HFF-Myc (cell line): ENCODE measurements around the gene RNF180.

ENCODE experiments used
- DNase-seq: peaks from one replicate; pipeline ENCODE4 v3.0.0-alpha.2; 2011; ENCODE audit warnings: low read depth; ENCODE audit errors: extremely low read depth
- H3K4me3 ChIP-seq: replicated peaks from 2 replicates; pipeline ENCODE4 v1.5.1; 2011; ENCODE audit warnings: low read depth, mild to moderate bottlenecking, control low read depth, low read length
- CTCF ChIP-seq: IDR thresholded peaks from 2 replicates; pipeline ENCODE4 v1.5.1; 2012; ENCODE audit warnings: mild to moderate bottlenecking, low read depth, low read length, control low read depth; ENCODE audit errors: missing control alignments

RNF180 gene

GRCh38 chr5:64158827-64159226, 6.8 kb upstream of the RNF180 start:
- TF ChIP-seq CTCF, result no peak
- no peak overlapping the region for H3K4me3 ChIP-seq
- no peak for DNase-seq

DNA sequence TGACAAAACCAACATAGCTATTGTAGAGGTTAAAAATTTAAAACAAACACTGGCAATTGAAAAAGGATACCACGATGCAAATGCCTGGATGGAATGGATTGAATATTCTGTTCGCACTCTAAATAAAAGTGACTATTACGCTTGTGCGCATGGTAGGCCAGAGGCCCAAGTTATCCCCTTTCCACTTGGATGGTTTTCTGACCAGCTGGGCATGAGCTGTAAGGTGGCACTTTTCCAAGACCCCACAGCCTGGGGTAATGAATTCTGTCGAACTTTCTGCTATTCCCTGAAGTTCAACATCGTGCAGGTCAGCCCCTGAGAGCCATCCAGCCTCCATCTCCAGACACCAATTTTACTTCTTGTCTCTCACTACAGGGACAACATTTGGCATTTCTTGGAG, 5.4 kb upstream of the RNF180 start:
- no peak for DNase-seq
- H3K4me3 ChIP-seq, result no peak overlapping the region
- no peak for TF ChIP-seq CTCF

DNA sequence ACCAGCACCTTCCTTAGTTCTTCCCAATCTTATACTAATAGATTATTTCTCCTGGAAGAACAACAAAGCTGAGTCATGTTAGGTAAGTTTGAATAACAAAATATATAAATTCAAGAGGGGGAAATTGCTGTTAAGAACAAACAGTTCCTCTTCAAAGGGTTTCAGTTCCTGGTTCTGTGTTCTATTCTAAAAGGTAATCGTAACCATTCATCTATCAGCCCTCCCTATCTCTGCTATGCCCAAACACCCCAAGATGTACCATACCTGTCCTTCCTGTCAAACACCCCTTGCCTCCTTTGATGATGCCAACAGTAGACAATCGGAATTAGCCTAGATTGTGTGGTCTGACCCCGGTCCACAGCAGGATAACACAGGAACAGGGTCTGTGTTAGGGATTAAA, 4.2 kb upstream of the RNF180 start:
- no peak for DNase-seq
- TF ChIP-seq CTCF, result no peak
- no peak overlapping the region for H3K4me3 ChIP-seq

GRCh38 chr5:64163135-64163534, 2.5 kb upstream of the RNF180 start:
- no peak for DNase-seq
- TF ChIP-seq CTCF, result no peak
- H3K4me3 ChIP-seq, result no peak overlapping the region

DNA sequence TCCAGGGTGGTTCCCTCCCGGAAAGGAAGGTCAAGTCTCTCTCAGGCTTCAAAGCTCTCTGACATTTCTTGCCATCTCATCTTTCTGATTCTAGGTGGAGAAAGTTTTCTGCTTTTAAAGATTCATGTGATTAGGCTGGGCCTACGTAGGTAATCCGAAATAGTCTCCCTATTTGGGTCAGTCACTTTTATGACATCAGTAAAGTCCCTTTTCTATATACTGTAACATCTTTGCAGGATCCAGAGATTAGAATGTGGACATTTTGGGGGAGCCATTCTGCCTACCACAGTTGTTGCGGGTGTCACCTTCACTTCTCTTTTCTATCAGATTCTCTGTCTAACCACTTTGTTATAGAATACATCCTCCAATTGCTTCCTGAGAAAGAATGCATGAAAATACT, 1.9 kb upstream of the RNF180 start:
- no peak for TF ChIP-seq CTCF
- no peak overlapping the region for H3K4me3 ChIP-seq

GRCh38 chr5:64164166-64164565, 1.5 kb upstream of the RNF180 start:
- no peak for DNase-seq
- no peak overlapping the region for H3K4me3 ChIP-seq
- TF ChIP-seq CTCF, result no peak

More for the DNA sequence above, 1.9 kb upstream of the RNF180 start:
- no peak for DNase-seq

- no peak for TF ChIP-seq CTCF
- no peak overlapping the region for H3K4me3 ChIP-seq
- DNase-seq, result no peak
Measured at GRCh38 chr5:64165160-64165499, 513 bp upstream of the RNF180 start.
